Dermis blood vessel endothelial cell (primary cell): ENCODE measurements around the gene FUCA1. TPM values are rescaled to one million over a fixed set of nuclear protein-coding genes. Genes with fewer than 3 reads are reported as not detected.
"Not testable (repeated sequence)": the region's sequence is repeated elsewhere in the genome, so short reads cannot be mapped to it uniquely, and the experiment has no call there.

Source experiments
- DNase-seq: peaks from one replicate; pipeline ENCODE4 v3.0.0; 2010
- total RNA-seq: library from RNA; depleted of rRNA; stranded (reverse); fragments of >200 nt; gene quantifications from 2 replicates; pipeline ENCODE4 v1.2.3, GENCODE V29; 2014

FUCA1 gene
- total RNA-seq, 1 donor from 2014 or later = 20.6 TPM

GRCh38 chr1:23836037-23836436, 32.1 kb downstream of the FUCA1 start:
- DNase-seq = no peak

- not testable (repeated sequence) for DNase-seq
Measured at GRCh38 chr1:23834156-23834555, 33.9 kb downstream of the FUCA1 start.

GRCh38 chr1:23827717-23828116, 40.4 kb downstream of the FUCA1 start:
- no peak for DNase-seq

- DNase-seq = not testable (repeated sequence)
Measured at GRCh38 chr1:23826590-23826989, 41.5 kb downstream of the FUCA1 start.

- DNase-seq = no peak
Measured at GRCh38 chr1:23825762-23826522, 42.1 kb downstream of the FUCA1 start.

- DNase-seq = peak; percentile 93
Measured at GRCh38 chr1:23825076-23825761, 42.9 kb downstream of the FUCA1 start, which contains the start of gene HMGCL. Gene HMGCL (minus strand): TSS chr1:23825429. CDS start chr1:23825415, 14 bp downstream.

GRCh38 chr1:23824711-23825075, 43.4 kb downstream of the FUCA1 start:
- DNase-seq = no peak

- DNase-seq = no peak
Measured at GRCh38 chr1:23823767-23824166, 44.3 kb downstream of the FUCA1 start.

GRCh38 chr1:23817633-23818032, 50.5 kb downstream of the FUCA1 start:
- no peak for DNase-seq

- DNase-seq = no peak
Measured at GRCh38 chr1:23816906-23817305, 51.2 kb downstream of the FUCA1 start.

GRCh38 chr1:23816361-23816760, 51.7 kb downstream of the FUCA1 start:
- DNase-seq = no peak

- no peak for DNase-seq
Measured at GRCh38 chr1:23814016-23814415, 54.1 kb downstream of the FUCA1 start.

GRCh38 chr1:23810818-23811540, 57.1 kb downstream of the FUCA1 start:
- DNase-seq = peak; percentile 80

GRCh38 chr1:23809751-23810171, 58.3 kb downstream of the FUCA1 start:
- DNase-seq = peak; percentile 87

GRCh38 chr1:23807453-23807852, 60.6 kb downstream of the FUCA1 start:
- DNase-seq = no peak

GRCh38 chr1:23806280-23806679, 61.8 kb downstream of the FUCA1 start:
- DNase-seq = no peak

GRCh38 chr1:23805025-23805424, 63.1 kb downstream of the FUCA1 start:
- DNase-seq = no peak

- DNase-seq = no peak
Measured at GRCh38 chr1:23804183-23804835, 63.8 kb downstream of the FUCA1 start.

GRCh38 chr1:23803674-23804073, 64.4 kb downstream of the FUCA1 start:
- no peak for DNase-seq

- not testable (repeated sequence) for DNase-seq
Measured at GRCh38 chr1:23802809-23803342, 65.2 kb downstream of the FUCA1 start.

- no peak for DNase-seq
Measured at GRCh38 chr1:23801876-23802275, 66.2 kb downstream of the FUCA1 start.

GRCh38 chr1:23801338-23801748, 66.7 kb downstream of the FUCA1 start:
- DNase-seq = no peak
